Endometrial microvascular endothelial cells (primary cell): Measurements from ENCODE around the gene CDYL2. TPM values are rescaled to one million over a fixed set of nuclear protein-coding genes. Genes with fewer than 3 reads are reported as not detected.

Source experiments
- in situ Hi-C: cut with HindIII; loops from 2 replicates; pipeline ENCODE4 v1.10.0; 2017; ENCODE audit warnings: low sequenced_read_pairs, low pct_unique_long_range_greater_than_20kb; ENCODE audit errors: inconsistent ontology term
- total RNA-seq: library from RNA; depleted of rRNA; stranded (reverse); fragments of >200 nt; gene quantifications from one replicate; pipeline ENCODE4 v1.2.3, GENCODE V29; 2015; ENCODE audit errors: inconsistent ontology term

Gene CDYL2
- 17.6 TPM for total RNA-seq

GRCh38 chr16:80804526-80805383 is at the start of gene CDYL2:
Gene CDYL2, minus strand, starts transcription at chr16:80804598. Its CDS starts 425 bp downstream, at chr16:80804173.
- in situ Hi-C loops = no loop called here

- in situ Hi-C loops = no loop called here
Measured at GRCh38 chr16:80852261-80852872, 48.0 kb upstream of the CDYL2 start.

GRCh38 chr16:80851831-80852230 is 47.4 kb upstream of the CDYL2 start:
- in situ Hi-C loops = no loop called here

GRCh38 chr16:80850757-80851156 is 46.4 kb upstream of the CDYL2 start:
- in situ Hi-C loops = no loop called here

- in situ Hi-C loops = no loop called here
Measured at GRCh38 chr16:80848862-80849261, 44.5 kb upstream of the CDYL2 start.

- in situ Hi-C loops = no loop called here
Measured at GRCh38 chr16:80846680-80847079, 42.3 kb upstream of the CDYL2 start.

GRCh38 chr16:80846275-80846674 is 41.9 kb upstream of the CDYL2 start:
- in situ Hi-C loops = no loop called here

- in situ Hi-C loops = no loop called here
Measured at GRCh38 chr16:80844395-80844794, 40.0 kb upstream of the CDYL2 start.

GRCh38 chr16:80841231-80841630 is 36.8 kb upstream of the CDYL2 start:
- in situ Hi-C loops = no loop called here

- in situ Hi-C loops = no loop called here
Measured at GRCh38 chr16:80837533-80838147, 33.2 kb upstream of the CDYL2 start.

- in situ Hi-C loops = no loop called here
Measured at GRCh38 chr16:80836846-80837245, 32.4 kb upstream of the CDYL2 start.

GRCh38 chr16:80836202-80836601 is 31.8 kb upstream of the CDYL2 start:
- in situ Hi-C loops = no loop called here

- in situ Hi-C loops = no loop called here
Measured at GRCh38 chr16:80831039-80831438, 26.6 kb upstream of the CDYL2 start.

- in situ Hi-C loops = no loop called here
Measured at GRCh38 chr16:80828495-80828894, 24.1 kb upstream of the CDYL2 start.

- in situ Hi-C loops = no loop called here
Measured at GRCh38 chr16:80827007-80827406, 22.6 kb upstream of the CDYL2 start.

- in situ Hi-C loops = no loop called here
Measured at GRCh38 chr16:80825365-80825758, 21.0 kb upstream of the CDYL2 start.

- in situ Hi-C loops = no loop called here
Measured at GRCh38 chr16:80824623-80825364, 20.4 kb upstream of the CDYL2 start.

- in situ Hi-C loops = no loop called here
Measured at GRCh38 chr16:80819988-80820387, 15.6 kb upstream of the CDYL2 start.

GRCh38 chr16:80816356-80816755 is 12.0 kb upstream of the CDYL2 start:
- in situ Hi-C loops = no loop called here
